GM12878 (cell line): ENCODE results near the gene TCF12. TPM values are rescaled to one million over a fixed set of nuclear protein-coding genes. Genes with fewer than 3 reads are reported as not detected.
A peak's percentile ranks its signal among the peaks of the same experiment; 100 is the strongest.

ENCODE experiments used
- ATAC-seq: fragments of 200-7000 bp; cut with Tn5 transposase; 3 replicates; pipeline ENCODE4 v1.9.1; 2020; ENCODE audit warnings: mild to moderate bottlenecking, moderate library complexity
- BruUV-seq: library from RNA; stranded (reverse); fragments of 400-500 nt; replicated peaks from 2 replicates; lab custom pipeline; 2021; lab: Mats Ljungman, UMichigan
- CTCF ChIA-PET: fragments of 300-600 bp; sonication (Branson Sonifier 250); formaldehyde crosslinking; extraction: SDS; loops from one replicate; lab custom pipeline; 2021; ENCODE audit warnings: inconsistent platforms; lab: Yijun Ruan, JAX
- POLR2A ChIA-PET: fragments of 350-600 bp; formaldehyde crosslinking; extraction: SDS; loops from one replicate; lab custom pipeline; 2021; ENCODE audit warnings: inconsistent platforms; lab: Charles Lee
- RAD21 ChIA-PET: fragments of 300-600 bp; sonication (Branson Sonifier 250); formaldehyde crosslinking; loops from one replicate; lab custom pipeline; 2023; ENCODE audit warnings: antibody characterized with exemption; ENCODE audit not compliant: unreplicated experiment; lab: Charles Lee
- SMC1A ChIA-PET: fragments of 300-600 bp; sonication (Branson Sonifier 250); formaldehyde crosslinking; loops from one replicate; lab custom pipeline; 2023; ENCODE audit not compliant: unreplicated experiment, uncharacterized antibody; lab: Charles Lee
- DNase-seq: peaks from one replicate; pipeline ENCODE4 v3.0.0-alpha.2; 2011; ENCODE audit warnings: low read depth, low spot score
- FAIRE-seq: peaks from 3 replicates; lab custom pipeline; 2011; peaks lifted over from hg19 to GRCh38; lab: Jason Lieb, UNC
- H2AFZ ChIP-seq: 2 replicates; pipeline ENCODE4 v1.6.0; 2011; ENCODE audit warnings: low read depth, low read length, control low read depth; ENCODE audit not compliant: control insufficient read depth
- H3K27ac ChIP-seq: 2 replicates; pipeline ENCODE4 v1.5.1; 2011; ENCODE audit warnings: control low read depth; ENCODE audit not compliant: control insufficient read depth, insufficient read depth
- H3K27me3 ChIP-seq, 2 experiments: replicated peaks in 1 of 2; 2 replicates each; pipeline versions ENCODE4 v1.6.0 to v1.6.1; 2011; ENCODE audit warnings: low read length in 1 of 2; ENCODE audit not compliant: control insufficient read depth in 2 of 2, insufficient read depth in 2 of 2
- H3K36me3 ChIP-seq, 2 experiments: 2 replicates each; pipeline ENCODE4 v1.5.1; 2011; ENCODE audit warnings: low read length in 1 of 2; ENCODE audit not compliant: control insufficient read depth in 2 of 2, insufficient read depth in 2 of 2
- H3K4me1 ChIP-seq: 2 replicates; pipeline ENCODE4 v1.6.1; 2011; ENCODE audit warnings: mild to moderate bottlenecking, low read length, moderate library complexity, mixed read lengths; ENCODE audit not compliant: control insufficient read depth, insufficient read depth
- H3K4me2 ChIP-seq: 2 replicates; pipeline ENCODE4 v1.6.0; 2011; ENCODE audit warnings: control low read depth; ENCODE audit not compliant: control insufficient read depth, insufficient read depth
- H3K4me3 ChIP-seq: fragments of 200-600 bp; sonication (generic); 2 replicates; pipeline ENCODE4 v1.5.1; 2016
- H3K79me2 ChIP-seq: 2 replicates; pipeline ENCODE4 v1.6.0; 2011; ENCODE audit warnings: low read length; ENCODE audit not compliant: control insufficient read depth, insufficient read depth
- H3K9ac ChIP-seq: 2 replicates; pipeline ENCODE4 v1.8.0; 2011; ENCODE audit warnings: low read length, control low read depth, mixed read lengths; ENCODE audit not compliant: control insufficient read depth, insufficient read depth
- H3K9me3 ChIP-seq: replicated peaks from 3 replicates; pipeline ENCODE4 v1.5.1; 2011; ENCODE audit warnings: mild to moderate bottlenecking, low read length; ENCODE audit not compliant: control insufficient read depth, insufficient read depth
- H4K20me1 ChIP-seq: 2 replicates; pipeline ENCODE4 v1.6.0; 2011; ENCODE audit not compliant: control insufficient read depth, insufficient read depth
- HDAC6 ChIP-seq: fragments of 200-600 bp; sonication (generic); IDR thresholded peaks from one replicate; pipeline ENCODE4 v1.8.0; 2017; ENCODE audit warnings: antibody characterized with exemption; ENCODE audit not compliant: unreplicated experiment
- RAD21 ChIP-seq: IDR thresholded peaks from 2 replicates; pipeline ENCODE4 v1.6.1; 2011; ENCODE audit warnings: mild to moderate bottlenecking, low read depth, low read length, moderate library complexity; ENCODE audit not compliant: insufficient read depth
- SMC3 ChIP-seq: IDR thresholded peaks from 2 replicates; pipeline ENCODE4 v1.6.1; 2011; ENCODE audit warnings: low read length, improper control_type of control experiment, borderline replicate concordance
- YY1 ChIP-seq: IDR thresholded peaks from 2 replicates; pipeline ENCODE4 v1.6.1; 2011; ENCODE audit warnings: low read depth, mild to moderate bottlenecking, low read length
- WGBS: methylation state at CpG from one replicate; pipeline ENCODE4 v1.1.6; 2016; ENCODE audit warnings: low lambda C conversion rate; ENCODE audit not compliant: insufficient replicate concordance, insufficient coverage; ENCODE audit errors: missing lambda C conversion rate; 5-methylcytosine and 5-hydroxymethylcytosine counted together
- in situ Hi-C: fragments of 300-500 bp; cut with MboI; formaldehyde crosslinking; loops from 9 replicates; pipeline ENCODE4 v1.14.3; 2018; ENCODE audit warnings: mixed read lengths
- intact Hi-C: fragments of 100-400 bp; cut with micrococcal nuclease; formaldehyde crosslinking; loops from one replicate; pipeline ENCODE4 v1.14.2; 2022; ENCODE audit not compliant: unreplicated experiment
- polyA plus RNA-seq, 11 experiments: library from polyadenylated mRNA; depleted of rRNA in 4 of 11; unstranded in 6 of 11; stranded (reverse) in 5 of 11; fragments of >200 nt; fragmentation: Nextera tagmentation in 4 of 11; fragmentation: Illumina TruSeq in 1 of 11; extraction: Ambion mirVana in 4 of 11; extraction: Trizol in 1 of 11; gene quantifications; 1 replicate in 1 of 11; 2 replicates in 10 of 11; pipeline versions ENCODE4 v1.2.1 to v1.2.3, GENCODE V29; 2011 to 2016; ENCODE audit warnings: inconsistent platforms in 2 of 11, missing spikeins in 2 of 11, low read depth in 1 of 11
- total RNA-seq, 4 experiments: library from RNA; depleted of rRNA in 3 of 4; stranded (reverse); fragments of >200 nt in 3 of 4; fragmentation: Illumina TruSeq in 1 of 4; extraction: Trizol in 1 of 4; gene quantifications; 2 replicates each; pipeline versions ENCODE4 v1.2.1 to v1.2.3, GENCODE V29; 2013 to 2021
- TF ChIP-seq, protein P1 (sequence below), 3 experiments: IDR thresholded peaks in 2 of 3; conservative IDR thresholded peaks in 1 of 3; 2 replicates each; pipeline ENCODE4 v1.5.1; 2011; ENCODE audit warnings: low read depth in 3 of 3, low read length in 3 of 3, mild to moderate bottlenecking in 3 of 3, control low read depth in 2 of 3, moderate library complexity in 2 of 3, inconsistent platforms in 1 of 3, mixed read lengths in 1 of 3; ENCODE audit not compliant: control insufficient read depth in 2 of 3, insufficient read depth in 1 of 3; ENCODE audit errors: extremely low read depth in 1 of 3

The TCF12 gene
- total and polyA plus RNA-seq, 10 of the 15 experiments (the other 5 are each of a cell fraction or from before 2014, with no cell fraction given) = 8.2 to 70.9 (median 49.5) TPM

DNA sequence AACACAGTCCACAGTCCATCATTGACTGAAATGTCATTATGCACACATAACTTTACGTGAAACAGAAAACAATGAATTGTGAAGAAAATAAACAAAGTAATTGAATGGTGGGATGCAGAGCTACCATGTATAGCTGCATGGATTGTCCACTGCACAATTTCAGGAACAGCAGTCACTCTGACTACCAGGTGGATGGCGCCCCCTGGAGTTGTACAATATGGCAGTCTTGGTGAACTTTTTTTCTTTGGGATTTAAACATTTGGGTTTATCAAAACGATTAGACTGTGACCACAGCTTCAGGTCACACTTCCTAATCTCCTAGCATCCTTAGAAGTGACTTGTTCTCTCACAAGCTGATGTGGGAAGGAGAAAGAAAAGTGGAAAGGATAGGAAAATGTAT is 48.9 kb upstream of the TCF12 start:
- ChIA-PET POLR2A (no interaction called here), CTCF (interaction anchor here (0.6 to 2.8 kb wide), 13 partner anchors 13 to 658 kb away, joined by 3 to 26 read pairs (median 3); no protein-coding TSS in a partner anchor), RAD21 (interaction anchor here (0.8 to 1.3 kb wide), 7 partner anchors 9 to 380 kb away, joined by 3 to 8 read pairs (median 4); no protein-coding TSS in a partner anchor), SMC1A (interaction anchor here (0.7 to 2.0 kb wide), 8 partner anchors 9 to 378 kb away, joined by 3 to 17 read pairs (median 4); no protein-coding TSS in a partner anchor)
- H2AFZ ChIP-seq = no peak overlapping the region
- no peaks in the 10 kb centered on the region for H4K20me1 ChIP-seq
- H3K36me3 ChIP-seq = no peaks in the 10 kb centered on the region
- no peaks in the 10 kb centered on the region for H3K4me1 ChIP-seq
- DNase-seq = no peak
- H3K27ac ChIP-seq = no peak overlapping the region
- H3K79me2 ChIP-seq = no peaks in the 10 kb centered on the region
- no peak overlapping the region for H3K9ac ChIP-seq
- H3K4me3 ChIP-seq = no peak overlapping the region
- TF ChIP-seq HDAC6 = no peak
- peak; percentile 72 for TF ChIP-seq SMC3
- peak; percentile 73 for TF ChIP-seq RAD21
- TF ChIP-seq, protein P1, sequence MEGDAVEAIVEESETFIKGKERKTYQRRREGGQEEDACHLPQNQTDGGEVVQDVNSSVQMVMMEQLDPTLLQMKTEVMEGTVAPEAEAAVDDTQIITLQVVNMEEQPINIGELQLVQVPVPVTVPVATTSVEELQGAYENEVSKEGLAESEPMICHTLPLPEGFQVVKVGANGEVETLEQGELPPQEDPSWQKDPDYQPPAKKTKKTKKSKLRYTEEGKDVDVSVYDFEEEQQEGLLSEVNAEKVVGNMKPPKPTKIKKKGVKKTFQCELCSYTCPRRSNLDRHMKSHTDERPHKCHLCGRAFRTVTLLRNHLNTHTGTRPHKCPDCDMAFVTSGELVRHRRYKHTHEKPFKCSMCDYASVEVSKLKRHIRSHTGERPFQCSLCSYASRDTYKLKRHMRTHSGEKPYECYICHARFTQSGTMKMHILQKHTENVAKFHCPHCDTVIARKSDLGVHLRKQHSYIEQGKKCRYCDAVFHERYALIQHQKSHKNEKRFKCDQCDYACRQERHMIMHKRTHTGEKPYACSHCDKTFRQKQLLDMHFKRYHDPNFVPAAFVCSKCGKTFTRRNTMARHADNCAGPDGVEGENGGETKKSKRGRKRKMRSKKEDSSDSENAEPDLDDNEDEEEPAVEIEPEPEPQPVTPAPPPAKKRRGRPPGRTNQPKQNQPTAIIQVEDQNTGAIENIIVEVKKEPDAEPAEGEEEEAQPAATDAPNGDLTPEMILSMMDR (IDR thresholded peaks at IDR 0.05 in 2 of 3, conservative IDR thresholded peaks at IDR 0.05 in 1 of 3; ENCODE audit: control insufficient read depth in 2 of 3, extremely low read depth in 1 of 3, insufficient read depth in 1 of 3, low read depth in 3 of 3, low read length in 3 of 3) = peak; percentile 43 to 53 (median 48); a peak in 5 of 6 replicates
- TF ChIP-seq YY1 = 0 out of 2 replicates have a peak, but pooled peaks have one; percentile 30
- ATAC-seq = no peak
- in situ Hi-C loops = loop anchor here (5.0 kb wide), 1 partner anchor 377 kb away; no protein-coding TSS in a partner anchor
- intact Hi-C loops = loop anchor here (1.0 kb wide), 2 partner anchors 48 to 373 kb away; no protein-coding TSS in a partner anchor
- no peak overlapping the region for H3K4me2 ChIP-seq
- H3K9me3 ChIP-seq = no peaks in the 10 kb centered on the region
- BruUV-seq = no TSS peak
- WGBS = 32% methylated on average over 3 of the region's 3 CpGs
- no peaks in the 10 kb centered on the region for H3K27me3 ChIP-seq
- no peak for FAIRE-seq
